ENCODE data around the gene ERGIC3. TPM values are rescaled to one million over a fixed set of nuclear protein-coding genes. Genes with fewer than 3 reads are reported as not detected.

ERGIC3 gene
- total and polyA plus RNA-seq, 7 donors, result 61.7 to 83.5 (median 67.9) TPM

GRCh38 chr20:35603695-35604448, 62.0 kb downstream of the ERGIC3 start:
- Histone ChIP-seq H3K9me3 (no peaks in the 10 kb centered on the region), H3K36me3 (ENCODE audit: insufficient read depth in 1 of 2, low read depth in 1 of 2) (no peaks in the 10 kb centered on the region), H3K27ac (no peak overlapping the region), H3K4me1 (peaks cover 11% of the 10 kb centered on the region), H3K27me3 (ENCODE audit: insufficient read depth in 3 of 3, low read length in 2 of 3) (peaks cover 0 to 11% (median 0%) of the 10 kb centered on the region in 3 donors), H3K4me3 (no peak overlapping the region)
- 88 to 92% (median 90%) methylated on average over 11 of the region's 11 CpGs for WGBS, 3 donors
- no peak for TF ChIP-seq CTCF (IDR thresholded peaks at IDR 0.05)
- ATAC-seq (no peak), DNase-seq (peak in 1 of 2 donors; percentile 33)
- intact Hi-C loops (cut with DNase I), result loop anchor here (5.0 to 10.0 kb wide), 2 partner anchors 91 to 283 kb away; partner anchors contain the start of genes NFS1 (in 1 of the 2) and ROMO1 (in 1 of the 2)

DNA sequence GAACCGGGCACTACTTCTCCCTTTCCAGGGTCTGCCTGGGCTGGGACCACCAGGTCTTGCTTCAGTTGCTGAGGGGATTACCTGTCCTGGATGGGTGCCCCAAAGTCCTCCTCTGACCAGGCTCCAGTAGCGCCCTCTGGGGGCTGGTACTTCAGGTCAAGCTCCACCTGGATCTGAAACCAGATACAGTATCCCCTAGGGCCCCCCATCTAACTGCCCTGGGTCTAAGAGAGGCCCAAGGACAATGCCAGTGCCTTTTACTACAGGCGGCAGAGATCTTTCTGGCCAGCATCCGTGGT, 62.5 kb downstream of the ERGIC3 start:
- DNase-seq, result peak in 1 of 2 donors; percentile 33
- no peak for TF ChIP-seq CTCF (IDR thresholded peaks at IDR 0.05)
- Histone ChIP-seq H3K36me3 (ENCODE audit: insufficient read depth in 1 of 2, low read depth in 1 of 2) (no peaks in the 10 kb centered on the region), H3K4me3 (no peak overlapping the region), H3K27ac (no peak overlapping the region), H3K4me1 (peaks cover 11% of the 10 kb centered on the region), H3K9me3 (no peaks in the 10 kb centered on the region), H3K27me3 (ENCODE audit: insufficient read depth in 3 of 3, low read length in 2 of 3) (peaks cover 0 to 9% (median 0%) of the 10 kb centered on the region in 3 donors)
- 50 to 56% (median 54%) methylated on average over 4 of the region's 4 CpGs for WGBS, 3 donors
- no peak for ATAC-seq
- intact Hi-C loops (cut with DNase I), result loop anchor here (5.0 to 10.0 kb wide), 2 partner anchors 90 to 283 kb away; partner anchors contain the start of genes NFS1 (in 1 of the 2) and ROMO1 (in 1 of the 2)

GRCh38 chr20:35606127-35606526, 64.2 kb downstream of the ERGIC3 start:
- no peaks in the 10 kb centered on the region for H3K9me3 ChIP-seq
- H3K27ac ChIP-seq, result no peak overlapping the region
- H3K27me3 ChIP-seq (ENCODE audit: insufficient read depth in 3 of 3, low read length in 2 of 3), result no peaks in the 10 kb centered on the region
- WGBS, 3 donors, result 87 to 88% (median 88%) methylated on average over 4 of the region's 4 CpGs
- peaks cover 4% of the 10 kb centered on the region for H3K4me1 ChIP-seq
- DNase-seq (peak in 1 of 2 donors; percentile 9), ATAC-seq (no peak)
- H3K36me3 ChIP-seq (ENCODE audit: insufficient read depth in 1 of 2, low read depth in 1 of 2), result no peaks in the 10 kb centered on the region
- intact Hi-C loops (cut with DNase I), result loop anchor here (1.0 to 10.0 kb wide), 2 partner anchors 37 to 89 kb away; partner anchors contain the start of genes NFS1 (in 1 of the 2) and ROMO1 (in 1 of the 2)
- TF ChIP-seq CTCF (IDR thresholded peaks at IDR 0.05), result no peak
- H3K4me3 ChIP-seq, result no peak overlapping the region

Other genes with a start within 250 kb of the ERGIC3 start
- not detected for gene FAM83C, start 249.7 kb upstream of the ERGIC3 start, total RNA-seq
- under 1 TPM; 0.04 to 0.07 (median 0.04) TPM for gene FAM83C, start 249.7 kb upstream of the ERGIC3 start, polyA plus RNA-seq
- gene UQCC1, start 130.1 kb upstream of the ERGIC3 start, total RNA-seq, result 100 to 1,000 TPM in 2 of 4 donors, 10 to 100 TPM in 2; 67.3 to 120 (median 85.8) TPM
- 100 to 1,000 TPM in 2 of 3 donors, 10 to 100 TPM in 1; 71.8 to 129 (median 118) TPM for gene UQCC1, start 130.1 kb upstream of the ERGIC3 start, polyA plus RNA-seq
- 1 to 10 TPM in 1 of 4 donors, under 1 TPM in 2, not detected in 1; 0.13 to 1.1 (median 0.22) TPM for gene GDF5, start 103.8 kb upstream of the ERGIC3 start, total RNA-seq
- under 1 TPM in 2 of 3 donors, not detected in 1; 0.03 to 0.13 TPM for gene GDF5, start 103.8 kb upstream of the ERGIC3 start, polyA plus RNA-seq
- gene CEP250, start 86.5 kb upstream of the ERGIC3 start, total RNA-seq, result 10 to 100 TPM; 17.0 to 19.3 (median 17.6) TPM
- gene CEP250, start 86.5 kb upstream of the ERGIC3 start, polyA plus RNA-seq, result 10 to 100 TPM in 1 of 3 donors, 1 to 10 TPM in 2; 4.2 to 13.2 (median 7.4) TPM
- not detected for gene C20orf173, start 12.4 kb upstream of the ERGIC3 start, total RNA-seq
- not detected for gene C20orf173, start 12.4 kb upstream of the ERGIC3 start, polyA plus RNA-seq
- gene SPAG4, start 73.8 kb downstream of the ERGIC3 start, total RNA-seq, result 1 to 10 TPM; 1.1 to 2.1 (median 1.4) TPM
- gene SPAG4, start 73.8 kb downstream of the ERGIC3 start, polyA plus RNA-seq, result 1 to 10 TPM in 1 of 3 donors, under 1 TPM in 2; 0.49 to 1.1 (median 0.61) TPM
- gene CPNE1, start 122.8 kb downstream of the ERGIC3 start, total RNA-seq, result 10 to 100 TPM; 55.9 to 75.4 (median 67.1) TPM
- gene CPNE1, start 122.8 kb downstream of the ERGIC3 start, polyA plus RNA-seq, result 10 to 100 TPM; 59.5 to 62.1 (median 61.6) TPM
- 10 to 100 TPM; 20.8 to 61.5 (median 45.5) TPM for gene RBM12, start 122.8 kb downstream of the ERGIC3 start, total RNA-seq
- gene RBM12, start 122.8 kb downstream of the ERGIC3 start, polyA plus RNA-seq, result 10 to 100 TPM in 1 of 3 donors, 1 to 10 TPM in 2; 5.3 to 22.5 (median 8.8) TPM
- gene NFS1, start 157.3 kb downstream of the ERGIC3 start, total RNA-seq, result 10 to 100 TPM; 23.6 to 45.0 (median 40.3) TPM
- 10 to 100 TPM; 19.8 to 35.2 (median 26.1) TPM for gene NFS1, start 157.3 kb downstream of the ERGIC3 start, polyA plus RNA-seq
- 100 to 1,000 TPM; 133 to 172 (median 143) TPM for gene ROMO1, start 157.3 kb downstream of the ERGIC3 start, total RNA-seq
- gene ROMO1, start 157.3 kb downstream of the ERGIC3 start, polyA plus RNA-seq, result 100 to 1,000 TPM; 253 to 379 (median 323) TPM
- 100 to 1,000 TPM in 3 of 4 donors, 10 to 100 TPM in 1; 93.0 to 171 (median 139) TPM for gene RBM39, start 200.2 kb downstream of the ERGIC3 start, total RNA-seq
- gene RBM39, start 200.2 kb downstream of the ERGIC3 start, polyA plus RNA-seq, result 100 to 1,000 TPM; 115 to 151 (median 123) TPM
- gene PHF20, start 229.9 kb downstream of the ERGIC3 start, total RNA-seq, result 10 to 100 TPM; 57.7 to 97.9 (median 68.4) TPM
- 10 to 100 TPM; 32.1 to 95.7 (median 58.6) TPM for gene PHF20, start 229.9 kb downstream of the ERGIC3 start, polyA plus RNA-seq